Measurements from ENCODE around the gene HIC1.

DNA sequence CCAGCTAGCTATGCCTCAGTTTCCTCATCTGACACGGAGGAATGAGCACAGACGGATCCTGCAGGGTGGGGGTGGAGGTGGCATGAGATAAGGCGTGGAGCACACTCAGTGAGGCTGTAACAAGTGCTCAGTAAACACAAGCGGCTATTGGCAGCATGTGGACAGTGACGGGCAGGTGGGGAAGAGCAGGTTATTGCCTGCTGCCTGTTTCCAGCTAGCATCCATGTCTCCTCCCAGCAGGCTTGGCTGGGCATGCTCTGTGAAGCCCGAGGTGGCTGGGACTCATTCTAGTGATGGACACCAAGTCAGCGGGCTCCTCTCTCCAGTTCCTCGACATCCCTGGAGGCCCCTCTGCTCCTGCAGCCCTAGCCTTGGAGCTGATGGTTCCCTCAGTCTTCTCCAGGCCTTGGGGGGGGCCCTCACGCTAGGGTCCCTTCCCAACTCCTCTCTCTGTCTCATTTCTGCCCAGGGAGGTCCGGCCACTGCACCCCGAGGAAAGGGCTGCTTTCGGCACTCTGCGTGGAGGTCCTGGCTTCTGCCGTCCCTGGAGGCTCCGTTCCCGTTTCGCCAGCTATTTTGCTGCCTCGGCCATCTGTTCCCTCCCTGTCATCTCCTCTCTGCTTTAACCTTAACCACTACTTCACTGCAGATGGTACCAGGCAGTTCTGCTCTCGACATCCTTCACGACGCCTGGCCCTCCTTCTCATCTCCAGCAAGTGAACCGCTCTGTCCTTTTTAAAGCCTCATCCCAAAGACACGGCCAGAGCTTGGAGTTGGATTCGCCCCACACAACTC lies 36.0 kb upstream of the HIC1 start:
- TF ChIP-seq, protein P1, sequence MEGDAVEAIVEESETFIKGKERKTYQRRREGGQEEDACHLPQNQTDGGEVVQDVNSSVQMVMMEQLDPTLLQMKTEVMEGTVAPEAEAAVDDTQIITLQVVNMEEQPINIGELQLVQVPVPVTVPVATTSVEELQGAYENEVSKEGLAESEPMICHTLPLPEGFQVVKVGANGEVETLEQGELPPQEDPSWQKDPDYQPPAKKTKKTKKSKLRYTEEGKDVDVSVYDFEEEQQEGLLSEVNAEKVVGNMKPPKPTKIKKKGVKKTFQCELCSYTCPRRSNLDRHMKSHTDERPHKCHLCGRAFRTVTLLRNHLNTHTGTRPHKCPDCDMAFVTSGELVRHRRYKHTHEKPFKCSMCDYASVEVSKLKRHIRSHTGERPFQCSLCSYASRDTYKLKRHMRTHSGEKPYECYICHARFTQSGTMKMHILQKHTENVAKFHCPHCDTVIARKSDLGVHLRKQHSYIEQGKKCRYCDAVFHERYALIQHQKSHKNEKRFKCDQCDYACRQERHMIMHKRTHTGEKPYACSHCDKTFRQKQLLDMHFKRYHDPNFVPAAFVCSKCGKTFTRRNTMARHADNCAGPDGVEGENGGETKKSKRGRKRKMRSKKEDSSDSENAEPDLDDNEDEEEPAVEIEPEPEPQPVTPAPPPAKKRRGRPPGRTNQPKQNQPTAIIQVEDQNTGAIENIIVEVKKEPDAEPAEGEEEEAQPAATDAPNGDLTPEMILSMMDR (IDR thresholded peaks at IDR 0.05), result no peak
- TF ChIP-seq POLR2A (IDR thresholded peaks at IDR 0.05), result no peak
